Progenitor cell of endocrine pancreas (in vitro differentiated cells): ENCODE results near the gene TMEM179B. TPM values are rescaled to one million over a fixed set of nuclear protein-coding genes. Genes with fewer than 3 reads are reported as not detected.

Experiments
- DNase-seq: peaks from one replicate; pipeline ENCODE4 v3.0.0; 2021; ENCODE audit warnings: low spot score; ENCODE audit not compliant: unreplicated experiment
- H3K27ac Mint-ChIP-seq: 2 replicates; pipeline ENCODE4 v1.8.0; 2021; ENCODE audit warnings: mild to moderate bottlenecking, moderate library complexity, mixed read lengths
- H3K27me3 Mint-ChIP-seq: 2 replicates; pipeline ENCODE4 v1.8.0; 2021; ENCODE audit warnings: mixed read lengths
- H3K36me3 Mint-ChIP-seq: 2 replicates; pipeline ENCODE4 v1.8.0; 2022; ENCODE audit warnings: mixed read lengths; ENCODE audit not compliant: insufficient read depth
- H3K4me1 Mint-ChIP-seq: 2 replicates; pipeline ENCODE4 v1.8.0; 2021; ENCODE audit warnings: low read depth, mixed read lengths
- H3K4me3 Mint-ChIP-seq: 2 replicates; pipeline ENCODE4 v1.8.0; 2021; ENCODE audit warnings: low read depth, mild to moderate bottlenecking, moderate library complexity, mixed read lengths
- H3K9me3 Mint-ChIP-seq: 2 replicates; pipeline ENCODE4 v1.8.0; 2021; ENCODE audit warnings: low read depth, mixed read lengths
- total RNA-seq: library from RNA; stranded (reverse); gene quantifications from 2 replicates; pipeline ENCODE4 v1.2.1, GENCODE V29; 2021
- TF ChIP-seq, protein P1 (sequence below): fragments of 200-600 bp; sonication (generic); IDR thresholded peaks from one replicate; pipeline ENCODE4 v1.5.0; 2021; ENCODE audit warnings: antibody characterized with exemption, mild to moderate bottlenecking; ENCODE audit not compliant: unreplicated experiment

TMEM179B gene
- total RNA-seq, 1 donor from 2014 or later = 38.4 TPM

DNA sequence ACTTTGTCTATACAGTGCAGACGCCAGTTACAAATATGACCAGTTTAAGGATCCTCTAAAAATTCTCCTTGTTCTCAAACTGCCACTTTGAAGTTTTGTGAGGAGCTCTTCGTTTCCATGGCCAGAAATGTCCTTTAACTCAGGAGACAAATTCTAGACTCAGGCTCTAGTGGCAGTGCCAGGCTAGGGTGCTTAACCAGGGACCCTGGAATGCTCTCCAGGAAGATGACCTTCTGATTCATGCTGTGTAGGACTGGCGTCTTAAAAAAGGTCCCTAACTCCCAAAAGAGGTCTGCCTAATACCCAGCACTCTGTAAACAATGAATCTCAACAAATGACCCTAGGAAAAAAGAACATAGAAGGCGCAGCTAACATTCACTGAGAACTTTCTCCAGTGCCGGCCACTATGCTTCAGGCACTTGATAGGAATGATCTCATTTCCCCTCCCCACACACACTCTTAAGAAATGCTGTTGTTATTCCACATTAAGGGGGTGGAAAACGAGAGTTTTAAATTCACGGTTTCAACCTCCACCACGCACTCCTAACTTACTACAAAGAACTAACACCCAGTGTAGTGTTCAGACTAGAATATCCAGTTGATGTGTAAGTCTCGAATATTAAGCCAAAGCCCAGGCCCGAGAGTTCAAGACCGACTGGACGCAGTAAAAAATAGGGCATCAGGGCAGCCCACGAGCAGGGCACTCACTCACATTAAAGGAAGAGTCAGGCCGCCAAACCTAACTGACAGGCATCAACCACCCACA, 17.3 kb downstream of the TMEM179B start:
- no peaks in the 10 kb centered on the region for H3K9me3 Mint-ChIP-seq
- H3K27ac Mint-ChIP-seq = peak overlapping the region; percentile 98
- DNase-seq = no peak
- H3K4me1 Mint-ChIP-seq = peaks cover 14% of the 10 kb centered on the region
- no peaks in the 10 kb centered on the region for H3K27me3 Mint-ChIP-seq
- TF ChIP-seq, protein P1, sequence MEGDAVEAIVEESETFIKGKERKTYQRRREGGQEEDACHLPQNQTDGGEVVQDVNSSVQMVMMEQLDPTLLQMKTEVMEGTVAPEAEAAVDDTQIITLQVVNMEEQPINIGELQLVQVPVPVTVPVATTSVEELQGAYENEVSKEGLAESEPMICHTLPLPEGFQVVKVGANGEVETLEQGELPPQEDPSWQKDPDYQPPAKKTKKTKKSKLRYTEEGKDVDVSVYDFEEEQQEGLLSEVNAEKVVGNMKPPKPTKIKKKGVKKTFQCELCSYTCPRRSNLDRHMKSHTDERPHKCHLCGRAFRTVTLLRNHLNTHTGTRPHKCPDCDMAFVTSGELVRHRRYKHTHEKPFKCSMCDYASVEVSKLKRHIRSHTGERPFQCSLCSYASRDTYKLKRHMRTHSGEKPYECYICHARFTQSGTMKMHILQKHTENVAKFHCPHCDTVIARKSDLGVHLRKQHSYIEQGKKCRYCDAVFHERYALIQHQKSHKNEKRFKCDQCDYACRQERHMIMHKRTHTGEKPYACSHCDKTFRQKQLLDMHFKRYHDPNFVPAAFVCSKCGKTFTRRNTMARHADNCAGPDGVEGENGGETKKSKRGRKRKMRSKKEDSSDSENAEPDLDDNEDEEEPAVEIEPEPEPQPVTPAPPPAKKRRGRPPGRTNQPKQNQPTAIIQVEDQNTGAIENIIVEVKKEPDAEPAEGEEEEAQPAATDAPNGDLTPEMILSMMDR = no peak
- H3K4me3 Mint-ChIP-seq = peak overlapping the region; percentile 97
- peaks cover 17% of the 10 kb centered on the region for H3K36me3 Mint-ChIP-seq

DNA sequence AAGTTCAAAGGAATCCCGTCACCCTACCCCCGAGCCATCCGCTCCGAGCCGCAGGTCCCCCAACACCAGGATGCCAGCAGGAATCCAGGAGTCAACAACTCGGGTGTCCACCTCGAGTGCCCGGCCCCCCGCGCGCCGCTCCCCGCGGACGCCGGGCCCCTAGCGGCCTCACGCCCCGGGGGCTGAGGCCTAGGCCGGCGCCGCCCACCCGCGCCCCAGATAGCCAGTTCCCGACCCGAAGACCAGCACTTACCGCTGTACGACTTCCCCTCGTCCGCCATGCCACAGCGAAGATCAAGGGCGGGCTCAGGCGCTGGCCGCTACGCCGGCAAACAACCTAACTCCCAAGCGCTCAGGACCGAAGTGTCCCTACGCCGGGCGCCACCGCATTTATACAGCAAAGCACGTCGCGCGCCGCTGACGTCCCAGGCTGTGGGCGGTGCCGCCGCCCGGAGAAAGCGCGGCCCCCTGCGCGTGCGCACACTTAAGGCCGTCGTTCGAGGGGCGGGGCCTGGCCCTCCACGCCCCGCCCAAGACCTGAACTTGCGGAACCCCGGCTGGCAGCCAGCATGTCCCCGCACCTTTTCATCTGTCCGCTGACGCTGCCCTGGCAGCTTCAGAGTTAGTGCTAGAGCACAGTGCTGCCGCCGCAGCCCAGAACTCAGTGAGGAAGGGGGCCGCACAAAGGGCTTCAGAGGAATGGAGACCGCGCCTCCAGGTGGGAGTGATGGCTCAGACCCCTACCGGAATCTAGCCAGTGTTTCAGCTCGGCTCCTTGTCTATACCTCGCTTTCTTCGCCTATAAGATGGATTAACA, 18.1 kb downstream of the TMEM179B start, which contains the start of gene NXF1:
NXF1 (minus strand) TSS at position 365 of the 817 bp plus-strand sequence; CDS start at position 281, 84 bp downstream.
- peaks cover 14% of the 10 kb centered on the region for H3K4me1 Mint-ChIP-seq
- no peaks in the 10 kb centered on the region for H3K9me3 Mint-ChIP-seq
- H3K36me3 Mint-ChIP-seq = peaks cover 14% of the 10 kb centered on the region
- no peaks in the 10 kb centered on the region for H3K27me3 Mint-ChIP-seq
- H3K4me3 Mint-ChIP-seq = peak within 1 kb of the TSS; percentile 97
- peak; percentile 97 for DNase-seq
- peak within 1 kb of the TSS; percentile 99 for H3K27ac Mint-ChIP-seq
- TF ChIP-seq, protein P1 = peak; percentile 27

DNA sequence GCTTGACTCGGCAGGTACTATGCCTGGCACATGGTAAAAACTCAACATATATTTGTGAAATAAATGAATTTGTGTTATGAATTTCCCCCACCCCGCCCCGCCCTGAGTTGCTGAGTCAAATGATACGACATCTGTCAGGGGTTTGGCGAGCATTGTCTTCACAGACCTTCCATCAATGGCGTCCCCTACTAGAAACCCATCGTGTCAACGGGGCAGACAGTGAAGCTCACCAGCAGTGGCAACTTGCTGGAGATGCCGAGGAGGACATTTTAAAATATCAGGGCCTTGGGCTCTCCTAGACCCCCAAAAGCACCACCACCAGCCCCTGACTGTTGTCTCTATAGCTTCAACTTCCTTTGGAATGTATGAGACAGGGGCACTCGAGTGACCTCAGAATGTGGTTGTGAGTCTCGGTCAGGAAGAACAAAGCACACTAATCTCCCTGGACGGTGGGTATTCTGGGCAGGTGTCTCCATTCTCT, 18.8 kb downstream of the TMEM179B start:
- Mint-ChIP-seq H3K27me3 (no peaks in the 10 kb centered on the region), H3K36me3 (peaks cover 11% of the 10 kb centered on the region), H3K4me3 (peak overlapping the region; percentile 97)

DNA sequence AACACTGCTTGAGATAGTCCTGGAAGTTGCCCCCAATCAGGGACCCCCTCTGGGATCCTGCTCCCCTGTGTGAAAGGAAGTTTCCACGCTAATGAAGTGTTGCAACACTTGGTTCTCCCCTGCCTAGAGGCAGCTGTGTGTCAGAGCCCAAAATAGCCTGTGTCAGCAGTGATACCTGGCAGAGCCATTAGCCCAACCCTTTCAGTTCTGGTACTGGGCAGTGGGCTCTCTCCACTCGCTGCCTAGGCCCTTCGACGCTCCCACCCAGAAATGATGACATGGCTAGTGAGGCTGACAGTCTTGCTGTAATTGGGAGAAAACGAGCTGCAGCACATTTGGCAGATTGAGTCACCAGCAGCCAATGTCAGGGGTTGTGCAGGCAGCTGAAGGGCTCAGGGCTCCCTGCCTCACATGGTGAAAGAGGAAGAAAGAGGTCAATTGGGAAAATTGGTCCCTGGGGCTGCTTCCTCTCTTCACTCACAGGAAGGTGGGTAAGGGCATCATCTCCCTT, 19.5 kb downstream of the TMEM179B start:
- Mint-ChIP-seq H3K9me3 (no peaks in the 10 kb centered on the region), H3K4me3 (peak overlapping the region; percentile 97), H3K27ac (peak overlapping the region; percentile 99), H3K36me3 (peaks cover 6% of the 10 kb centered on the region), H3K4me1 (peaks cover 14% of the 10 kb centered on the region), H3K27me3 (no peaks in the 10 kb centered on the region)
- TF ChIP-seq, protein P1 = no peak
- no peak for DNase-seq

More for the DNA sequence above, 18.8 kb downstream of the TMEM179B start:
- Mint-ChIP-seq H3K9me3 (no peaks in the 10 kb centered on the region), H3K4me1 (peaks cover 14% of the 10 kb centered on the region), H3K27ac (peak overlapping the region; percentile 99)
- TF ChIP-seq, protein P1 = no peak
- DNase-seq = no peak

DNA sequence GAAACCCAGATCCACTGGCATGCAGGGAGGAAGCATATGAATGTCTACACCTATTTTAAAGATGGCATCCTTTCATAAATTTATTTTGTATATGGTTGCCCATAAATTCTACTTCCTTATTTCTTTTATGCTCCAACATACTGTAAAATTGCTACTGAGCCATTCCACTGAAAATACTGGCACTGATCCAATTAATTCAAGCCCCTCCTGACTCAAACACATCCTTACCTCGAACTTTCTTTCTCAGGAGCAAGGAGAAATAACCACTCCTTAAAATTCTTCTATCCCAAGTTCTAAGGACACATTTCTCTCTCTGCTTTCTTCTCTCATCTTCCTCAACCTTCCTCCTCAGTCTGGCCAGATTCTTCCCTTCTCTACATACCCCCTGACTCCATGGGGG, 23.5 kb downstream of the TMEM179B start:
- H3K27ac Mint-ChIP-seq = no peak overlapping the region
- no peaks in the 10 kb centered on the region for H3K27me3 Mint-ChIP-seq
- no peaks in the 10 kb centered on the region for H3K9me3 Mint-ChIP-seq
- peaks cover 4% of the 10 kb centered on the region for H3K4me1 Mint-ChIP-seq
- no peak for DNase-seq
- H3K4me3 Mint-ChIP-seq = no peak overlapping the region
- TF ChIP-seq, protein P1 = no peak
- no peaks in the 10 kb centered on the region for H3K36me3 Mint-ChIP-seq
